Vagina (tissue), 2 donors: ENCODE measurements around the gene SPRR2G. TPM values are rescaled to one million over a fixed set of nuclear protein-coding genes. Genes with fewer than 3 reads are reported as not detected.

ENCODE experiments used
- DNase-seq, 2 donors: peaks; one replicate each; pipeline ENCODE4 v3.0.0-alpha.2; 2017; ENCODE audit errors: extremely low spot score in 2 of 2
- H3K27ac ChIP-seq: fragments of 200-600 bp; sonication (generic); one replicate; pipeline ENCODE4 v1.5.1; 2019
- H3K27me3 ChIP-seq: fragments of 200-600 bp; sonication (generic); one replicate; pipeline ENCODE4 v1.5.1; 2019
- H3K36me3 ChIP-seq, 2 donors: fragments of 200-600 bp; sonication (generic); one replicate each; pipeline ENCODE4 v1.5.1; 2017 to 2019
- H3K4me1 ChIP-seq: fragments of 200-600 bp; sonication (generic); one replicate; pipeline ENCODE4 v1.5.1; 2019
- H3K4me3 ChIP-seq, 2 donors: fragments of 200-600 bp; sonication (generic); 1 replicate in 1 of 2; 2 replicates in 1 of 2; pipeline ENCODE4 v1.5.1; 2016 to 2019
- H3K9me3 ChIP-seq: fragments of 200-600 bp; sonication (generic); one replicate; pipeline ENCODE4 v1.5.1; 2019
- CTCF ChIP-seq, 3 experiments: fragments of 450-650 bp in 2 of 3; fragments of 200-600 bp in 1 of 3; sonication (generic) in 1 of 3; IDR thresholded peaks; one replicate each; pipeline ENCODE4 v1.5.1; 2017 to 2019; ENCODE audit warnings: antibody characterized with exemption in 3 of 3, mild to moderate bottlenecking in 2 of 3, moderate library complexity in 2 of 3
- POLR2A ChIP-seq, 2 donors: fragments of 450-650 bp; IDR thresholded peaks; one replicate each; pipeline ENCODE4 v1.6.1; 2017; ENCODE audit warnings: antibody characterized with exemption in 2 of 2, mild to moderate bottlenecking in 2 of 2, moderate library complexity in 2 of 2
- POLR2AphosphoS5 ChIP-seq, 2 donors: sonication (generic); formaldehyde crosslinking; IDR thresholded peaks; one replicate each; pipeline ENCODE4 v1.9.0; 2017; ENCODE audit warnings: antibody characterized with exemption in 2 of 2, mild to moderate bottlenecking in 2 of 2, low read depth in 1 of 2; ENCODE audit not compliant: insufficient read depth in 1 of 2
- intact Hi-C: fragments of 100-400 bp; cut with DNase I; formaldehyde crosslinking; loops from one replicate; pipeline ENCODE4 v1.15.1; 2023
- total RNA-seq: library from RNA; depleted of rRNA; stranded (reverse); fragments of >200 nt; gene quantifications from one replicate; pipeline ENCODE4 v1.2.3, GENCODE V29; 2016

Gene SPRR2G
- total RNA-seq, 1 donor from 2014 or later: not detected

- DNase-seq: no peak
- Histone ChIP-seq H3K36me3 (no peaks in the 10 kb centered on the region), H3K27ac (no peak overlapping the region), H3K9me3 (no peaks in the 10 kb centered on the region), H3K4me1 (no peaks in the 10 kb centered on the region), H3K27me3 (no peaks in the 10 kb centered on the region), H3K4me3 (no peak overlapping the region)
- intact Hi-C loops: no loop called here
- no peak for TF ChIP-seq POLR2AphosphoS5 (IDR thresholded peaks at IDR 0.05; ENCODE audit: insufficient read depth in 1 of 2, low read depth in 1 of 2)
- TF ChIP-seq CTCF (IDR thresholded peaks at IDR 0.05): no peak
- TF ChIP-seq POLR2A (IDR thresholded peaks at IDR 0.05): no peak
These were observed 29.9 kb upstream of the SPRR2G start for GRCh38 chr1:153180556-153180955.

GRCh38 chr1:153178922-153179321, 28.2 kb upstream of the SPRR2G start:
- Histone ChIP-seq H3K4me3 (no peak overlapping the region), H3K27ac (no peak overlapping the region), H3K27me3 (no peaks in the 10 kb centered on the region), H3K4me1 (no peaks in the 10 kb centered on the region), H3K36me3 (no peaks in the 10 kb centered on the region), H3K9me3 (no peaks in the 10 kb centered on the region)
- DNase-seq: no peak
- intact Hi-C loops: no loop called here
- TF ChIP-seq CTCF (IDR thresholded peaks at IDR 0.05): no peak
- TF ChIP-seq POLR2A (IDR thresholded peaks at IDR 0.05): no peak
- TF ChIP-seq POLR2AphosphoS5 (IDR thresholded peaks at IDR 0.05; ENCODE audit: insufficient read depth in 1 of 2, low read depth in 1 of 2): no peak

- no peak overlapping the region for H3K27ac ChIP-seq
- TF ChIP-seq POLR2A (IDR thresholded peaks at IDR 0.05) (no peak), CTCF (IDR thresholded peaks at IDR 0.05) (no peak), POLR2AphosphoS5 (IDR thresholded peaks at IDR 0.05; ENCODE audit: insufficient read depth in 1 of 2, low read depth in 1 of 2) (no peak)
- no peaks in the 10 kb centered on the region for H3K27me3 ChIP-seq
- DNase-seq: no peak
- H3K4me1 ChIP-seq: no peaks in the 10 kb centered on the region
- H3K9me3 ChIP-seq: no peaks in the 10 kb centered on the region
- intact Hi-C loops: no loop called here
- H3K4me3 ChIP-seq: no peak overlapping the region
- H3K36me3 ChIP-seq: no peaks in the 10 kb centered on the region
These were observed 23.9 kb upstream of the SPRR2G start for GRCh38 chr1:153174624-153175023.

- H3K27ac ChIP-seq: no peak overlapping the region
- no peak for DNase-seq
- intact Hi-C loops: no loop called here
- no peak overlapping the region for H3K4me3 ChIP-seq
- H3K36me3 ChIP-seq: no peaks in the 10 kb centered on the region
- no peaks in the 10 kb centered on the region for H3K27me3 ChIP-seq
- no peaks in the 10 kb centered on the region for H3K9me3 ChIP-seq
- TF ChIP-seq POLR2AphosphoS5 (IDR thresholded peaks at IDR 0.05; ENCODE audit: insufficient read depth in 1 of 2, low read depth in 1 of 2) (no peak), CTCF (IDR thresholded peaks at IDR 0.05) (no peak)
- no peaks in the 10 kb centered on the region for H3K4me1 ChIP-seq
These were observed 18.0 kb upstream of the SPRR2G start for GRCh38 chr1:153168686-153169085.

- DNase-seq: no peak
- TF ChIP-seq POLR2AphosphoS5 (IDR thresholded peaks at IDR 0.05; ENCODE audit: insufficient read depth in 1 of 2, low read depth in 1 of 2) (no peak), CTCF (IDR thresholded peaks at IDR 0.05) (no peak), POLR2A (IDR thresholded peaks at IDR 0.05) (no peak)
- intact Hi-C loops: no loop called here
- Histone ChIP-seq H3K36me3 (no peaks in the 10 kb centered on the region), H3K4me3 (no peak overlapping the region), H3K27me3 (no peaks in the 10 kb centered on the region), H3K4me1 (no peaks in the 10 kb centered on the region), H3K27ac (no peak overlapping the region), H3K9me3 (peaks cover 3% of the 10 kb centered on the region)
These were observed 4.9 kb upstream of the SPRR2G start for GRCh38 chr1:153155541-153155940.
